Ascending aorta (tissue), 2 donors: Measurements from ENCODE around the gene FARS2. TPM values are rescaled to one million over a fixed set of nuclear protein-coding genes. Genes with fewer than 3 reads are reported as not detected.

Source experiments
- DNase-seq, 2 donors: peaks; one replicate each; pipeline ENCODE4 v3.0.0-alpha.2; 2019; ENCODE audit warnings: low spot score in 2 of 2
- H3K27ac ChIP-seq, 2 donors: fragments of 200-600 bp; sonication (generic); one replicate each; pipeline ENCODE4 v1.5.1; 2016 to 2017; ENCODE audit warnings: mild to moderate bottlenecking in 1 of 2
- H3K27me3 ChIP-seq: fragments of 200-600 bp; sonication (generic); one replicate; pipeline ENCODE4 v1.5.1; 2017
- H3K36me3 ChIP-seq, 2 donors: fragments of 200-600 bp; sonication (generic); one replicate each; pipeline ENCODE4 v1.5.1; 2016
- H3K4me1 ChIP-seq, 2 donors: fragments of 200-600 bp; sonication (generic); one replicate each; pipeline ENCODE4 v1.5.1; 2016 to 2017; ENCODE audit warnings: mild to moderate bottlenecking in 1 of 2
- H3K4me3 ChIP-seq, 2 donors: fragments of 200-600 bp; sonication (generic); one replicate each; pipeline ENCODE4 v1.5.1; 2016 to 2017; ENCODE audit warnings: mild to moderate bottlenecking in 1 of 2
- H3K9me3 ChIP-seq, 2 donors: fragments of 200-600 bp; sonication (generic); one replicate each; pipeline ENCODE4 v1.5.1; 2016
- CTCF ChIP-seq, 3 experiments: fragments of 200-600 bp in 2 of 3; fragments of 450-650 bp in 1 of 3; sonication (generic) in 2 of 3; IDR thresholded peaks; one replicate each; pipeline ENCODE4 v1.5.1; 2016 to 2019; ENCODE audit warnings: antibody characterized with exemption in 3 of 3, mild to moderate bottlenecking in 1 of 3, moderate library complexity in 1 of 3
- intact Hi-C: fragments of 100-400 bp; cut with DNase I; formaldehyde crosslinking; loops from one replicate; pipeline ENCODE4 v1.15.1; 2023
- total RNA-seq: library from RNA; depleted of rRNA; stranded (reverse); fragments of >200 nt; gene quantifications from one replicate; pipeline ENCODE4 v1.1.0, GENCODE V29; 2016

Gene FARS2
- total RNA-seq, 1 donor from 2014 or later: 17.6 TPM

GRCh38 chr6:5249451-5250122 is 11.7 kb upstream of the FARS2 start:
- intact Hi-C loops: loop anchor here (10.0 kb wide), 2 partner anchors 105 to 1105 kb away; no protein-coding TSS in a partner anchor
- Histone ChIP-seq H3K4me1 (no peaks in the 10 kb centered on the region), H3K36me3 (peaks cover 0 to 11% of the 10 kb centered on the region in 2 donors), H3K4me3 (no peak overlapping the region), H3K27ac (no peak overlapping the region), H3K9me3 (no peaks in the 10 kb centered on the region), H3K27me3 (no peaks in the 10 kb centered on the region)
- no peak for DNase-seq
- TF ChIP-seq CTCF (IDR thresholded peaks at IDR 0.05): no peak

- Histone ChIP-seq H3K27ac (no peak overlapping the region), H3K27me3 (no peaks in the 10 kb centered on the region), H3K4me1 (no peaks in the 10 kb centered on the region), H3K36me3 (peaks cover 0 to 11% of the 10 kb centered on the region in 2 donors), H3K4me3 (no peak overlapping the region), H3K9me3 (no peaks in the 10 kb centered on the region)
- TF ChIP-seq CTCF (IDR thresholded peaks at IDR 0.05): no peak
- no peak for DNase-seq
- intact Hi-C loops: loop anchor here (10.0 kb wide), 2 partner anchors 106 to 1106 kb away; no protein-coding TSS in a partner anchor
These were observed 10.9 kb upstream of the FARS2 start for GRCh38 chr6:5250451-5250850.

- intact Hi-C loops: loop anchor here (10.0 kb wide), 2 partner anchors 106 to 1106 kb away; no protein-coding TSS in a partner anchor
- TF ChIP-seq CTCF (IDR thresholded peaks at IDR 0.05): no peak
- Histone ChIP-seq H3K4me3 (no peak overlapping the region), H3K27me3 (no peaks in the 10 kb centered on the region), H3K9me3 (no peaks in the 10 kb centered on the region), H3K4me1 (no peaks in the 10 kb centered on the region), H3K36me3 (peaks cover 0 to 11% of the 10 kb centered on the region in 2 donors), H3K27ac (no peak overlapping the region)
- no peak for DNase-seq
These were observed 10.4 kb upstream of the FARS2 start for GRCh38 chr6:5250911-5251310.

- Histone ChIP-seq H3K9me3 (no peaks in the 10 kb centered on the region), H3K4me1 (peaks cover 0 to 6% of the 10 kb centered on the region in 2 donors), H3K4me3 (no peak overlapping the region), H3K27me3 (no peaks in the 10 kb centered on the region), H3K36me3 (peaks cover 0 to 11% of the 10 kb centered on the region in 2 donors), H3K27ac (no peak overlapping the region)
- DNase-seq: no peak
- no peak for TF ChIP-seq CTCF (IDR thresholded peaks at IDR 0.05)
- intact Hi-C loops: loop anchor here (10.0 kb wide), 2 partner anchors 112 to 1112 kb away; no protein-coding TSS in a partner anchor
These were observed 4.4 kb upstream of the FARS2 start for GRCh38 chr6:5256952-5257351.

- intact Hi-C loops: loop anchor here (10.0 kb wide), 2 partner anchors 113 to 1113 kb away; no protein-coding TSS in a partner anchor
- no peak overlapping the region for H3K4me3 ChIP-seq
- no peak for TF ChIP-seq CTCF (IDR thresholded peaks at IDR 0.05)
These were observed 3.9 kb upstream of the FARS2 start for GRCh38 chr6:5257400-5257799.

More at GRCh38 chr6:5257400-5257799, 3.9 kb upstream of the FARS2 start:
- no peaks in the 10 kb centered on the region for H3K27me3 ChIP-seq
- H3K9me3 ChIP-seq: no peaks in the 10 kb centered on the region
- H3K4me1 ChIP-seq: peaks cover 0 to 10% of the 10 kb centered on the region in 2 donors
- no peak overlapping the region for H3K27ac ChIP-seq
- no peak for DNase-seq
- peaks cover 0 to 7% of the 10 kb centered on the region in 2 donors for H3K36me3 ChIP-seq
